ENCODE measurements around the gene TVP23A.

- TF ChIP-seq YY1 (IDR thresholded peaks at IDR 0.05; ENCODE audit: insufficient read depth, insufficient read length) (no peak), SUZ12 (IDR thresholded peaks at IDR 0.05; ENCODE audit: extremely low read depth, insufficient read depth, insufficient read length) (no peak), ZNF274 (IDR thresholded peaks at IDR 0.05; ENCODE audit: low read depth, low read length) (no peak)
Observed at GRCh38 chr16:10846213-10846998, 27.8 kb upstream of the TVP23A start.

Data from NT2/D1 (cell line).